ENCODE data around the gene FMO5.
"Not testable (repeated sequence)": the region's sequence is repeated elsewhere in the genome, so short reads cannot be mapped to it uniquely, and the experiment has no call there.

Gene FMO5

GRCh38 chr1:147225193-147225730, at the start of gene FMO5:
Gene FMO5, minus strand, starts transcription at chr1:147225339. Its CDS starts 310 bp downstream, at chr1:147225029.
- peak; percentile 41 for DNase-seq (ENCODE audit: low read depth)

DNA sequence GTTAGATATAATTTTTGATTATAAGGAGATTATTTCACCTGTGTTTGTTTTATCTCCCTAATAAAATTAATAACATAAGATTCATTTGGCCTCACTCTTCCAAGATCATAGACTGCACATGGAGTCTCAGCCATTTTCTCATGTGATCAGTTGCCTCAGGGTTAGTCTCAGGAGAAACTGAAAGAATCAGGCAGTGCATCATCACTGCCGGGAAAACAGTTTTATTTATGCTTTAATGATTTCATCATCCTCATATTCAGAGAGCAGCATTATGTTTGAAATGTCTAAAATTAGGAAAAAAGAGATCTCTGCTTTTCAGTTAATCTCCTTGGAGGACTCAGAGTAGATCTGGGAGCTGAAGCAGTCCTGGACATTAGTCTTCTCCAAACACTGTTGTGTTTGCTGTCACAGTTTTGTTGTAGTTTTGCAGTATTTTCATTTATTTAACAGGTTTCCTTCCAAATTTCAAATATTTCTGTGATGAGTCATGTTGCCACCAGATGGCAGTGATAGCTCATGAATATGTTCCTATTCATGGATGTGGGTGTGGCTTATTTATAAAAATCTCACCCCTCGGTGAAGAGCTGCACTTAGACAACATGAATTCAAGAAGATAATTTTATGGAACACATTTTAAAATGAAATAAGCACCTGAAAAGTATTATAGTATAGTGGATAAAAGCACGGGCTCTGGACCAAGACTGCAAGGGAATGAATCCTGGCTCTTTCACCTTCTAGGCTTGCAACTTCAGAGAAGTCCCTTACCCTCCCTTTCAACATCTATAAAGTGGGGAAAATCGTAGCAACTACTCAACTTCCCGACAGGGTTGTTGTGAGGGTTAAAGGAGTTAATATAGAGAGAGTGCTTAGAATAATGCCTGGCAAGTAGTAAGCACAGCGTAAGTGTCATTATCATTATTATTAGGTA, 48.5 kb upstream of the FMO5 start:
- DNase-seq (ENCODE audit: low read depth) = peak; percentile 82

DNA sequence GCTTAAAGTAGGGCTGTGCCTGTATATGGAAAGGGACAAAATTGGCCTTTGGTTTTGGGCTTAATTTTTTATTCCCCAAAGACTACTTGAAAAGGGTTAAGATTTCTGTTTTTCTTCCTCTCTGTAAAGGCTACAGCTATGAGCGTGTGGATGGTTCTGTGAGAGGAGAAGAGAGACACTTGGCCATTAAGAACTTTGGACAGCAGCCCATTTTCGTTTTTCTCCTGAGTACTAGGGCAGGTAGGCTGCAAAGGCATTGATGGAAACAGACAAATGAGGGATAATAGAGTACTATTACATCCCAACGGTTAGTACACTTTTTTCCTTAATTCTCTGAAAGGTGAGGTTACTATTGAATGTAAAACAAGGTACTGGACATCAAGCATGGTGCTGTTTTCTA, 46.9 kb upstream of the FMO5 start:
- no peak for DNase-seq (ENCODE audit: low read depth)

GRCh38 chr1:147270721-147271120, 45.6 kb upstream of the FMO5 start:
- no peak for DNase-seq (ENCODE audit: low read depth)

DNA sequence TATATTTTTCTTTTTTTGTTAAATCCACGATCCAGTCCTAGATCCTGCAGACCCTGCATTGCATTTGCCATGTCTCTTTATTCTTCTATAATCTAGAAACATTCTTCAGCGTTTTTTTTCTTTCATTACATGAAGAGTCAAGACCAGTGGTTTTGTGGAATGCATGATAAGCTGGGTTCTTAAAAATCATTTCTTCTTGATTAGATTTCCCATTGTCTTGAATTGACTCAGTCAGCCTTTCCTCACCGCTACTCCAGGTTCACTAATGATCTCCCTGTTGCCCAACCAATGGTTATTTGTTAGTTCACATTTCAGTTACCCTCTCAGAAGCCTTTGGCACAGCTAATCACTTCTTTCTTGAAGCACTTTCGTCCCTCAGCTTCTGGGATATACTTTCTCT, 42.6 kb upstream of the FMO5 start:
- DNase-seq (ENCODE audit: low read depth) = no peak

DNA sequence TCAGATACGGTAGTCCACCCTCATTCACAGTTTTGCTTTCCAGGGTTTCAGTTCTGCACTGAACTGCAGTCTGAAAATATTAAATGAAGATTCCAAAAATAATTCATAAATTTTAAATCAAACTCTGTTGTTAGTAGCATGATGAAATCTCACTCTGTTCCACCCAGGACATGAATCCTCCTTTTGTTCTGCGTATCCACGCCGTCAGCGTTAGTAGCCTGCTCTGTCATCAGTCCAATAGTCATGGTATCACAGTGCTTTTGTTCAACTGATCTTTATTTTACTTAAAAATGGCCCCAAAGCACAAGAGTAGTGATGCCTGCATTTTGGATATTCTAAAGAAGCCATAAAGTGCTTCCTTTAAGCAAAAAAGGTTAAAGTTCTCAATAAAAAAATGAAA, 41.2 kb upstream of the FMO5 start:
- no peak for DNase-seq (ENCODE audit: low read depth)

DNA sequence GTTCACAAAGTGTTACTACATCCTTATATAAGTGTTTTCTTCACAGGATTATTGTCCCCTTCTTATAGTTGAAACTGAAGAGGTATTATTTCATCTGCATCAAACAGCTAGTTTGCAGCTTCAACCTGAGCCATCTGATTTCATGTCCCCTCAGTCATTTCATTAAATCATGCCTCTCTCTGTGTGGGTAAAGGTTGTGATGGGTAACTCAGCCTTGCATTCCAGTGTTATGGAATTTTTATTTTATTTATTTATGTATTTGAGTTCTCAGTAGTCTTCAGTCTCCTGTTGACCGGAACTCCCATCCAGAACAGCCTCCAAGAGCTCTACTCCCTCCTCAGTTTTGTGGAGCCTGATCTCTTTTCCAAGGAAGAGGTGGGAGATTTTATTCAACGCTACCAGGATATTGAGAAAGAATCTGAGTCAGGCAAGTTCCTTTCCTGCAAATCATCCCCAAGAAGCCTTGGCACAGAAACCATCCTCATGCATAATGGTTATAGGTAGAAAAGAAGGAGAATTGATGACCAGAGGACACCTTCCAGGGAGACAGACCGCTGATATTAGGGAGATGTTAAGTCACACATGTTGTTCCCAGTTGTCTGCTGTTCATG, 39.1 kb upstream of the FMO5 start:
- DNase-seq (ENCODE audit: low read depth) = no peak

GRCh38 chr1:147260956-147261355, 35.8 kb upstream of the FMO5 start:
- DNase-seq (ENCODE audit: low read depth) = no peak

DNA sequence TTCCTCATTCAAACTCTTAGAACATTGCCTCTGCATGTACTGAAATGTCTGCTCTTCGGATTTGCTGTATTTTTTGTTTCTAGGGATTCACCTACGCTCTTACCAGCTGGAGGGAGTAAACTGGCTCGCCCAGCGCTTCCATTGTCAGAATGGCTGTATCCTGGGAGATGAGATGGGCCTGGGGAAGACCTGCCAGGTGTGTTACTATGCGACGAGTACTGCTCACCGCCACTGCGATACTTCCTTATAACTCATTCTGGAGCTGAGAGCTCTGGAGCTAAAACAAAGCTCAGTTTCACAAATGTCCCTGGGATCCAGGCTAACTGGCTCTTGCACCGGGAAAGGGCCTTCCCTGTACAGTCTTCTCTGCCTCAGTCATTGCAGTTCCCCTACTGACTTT, 27.4 kb upstream of the FMO5 start:
- no peak for DNase-seq (ENCODE audit: low read depth)

- no peak for DNase-seq (ENCODE audit: low read depth)
Measured at GRCh38 chr1:147247656-147248238, 22.6 kb upstream of the FMO5 start.

DNA sequence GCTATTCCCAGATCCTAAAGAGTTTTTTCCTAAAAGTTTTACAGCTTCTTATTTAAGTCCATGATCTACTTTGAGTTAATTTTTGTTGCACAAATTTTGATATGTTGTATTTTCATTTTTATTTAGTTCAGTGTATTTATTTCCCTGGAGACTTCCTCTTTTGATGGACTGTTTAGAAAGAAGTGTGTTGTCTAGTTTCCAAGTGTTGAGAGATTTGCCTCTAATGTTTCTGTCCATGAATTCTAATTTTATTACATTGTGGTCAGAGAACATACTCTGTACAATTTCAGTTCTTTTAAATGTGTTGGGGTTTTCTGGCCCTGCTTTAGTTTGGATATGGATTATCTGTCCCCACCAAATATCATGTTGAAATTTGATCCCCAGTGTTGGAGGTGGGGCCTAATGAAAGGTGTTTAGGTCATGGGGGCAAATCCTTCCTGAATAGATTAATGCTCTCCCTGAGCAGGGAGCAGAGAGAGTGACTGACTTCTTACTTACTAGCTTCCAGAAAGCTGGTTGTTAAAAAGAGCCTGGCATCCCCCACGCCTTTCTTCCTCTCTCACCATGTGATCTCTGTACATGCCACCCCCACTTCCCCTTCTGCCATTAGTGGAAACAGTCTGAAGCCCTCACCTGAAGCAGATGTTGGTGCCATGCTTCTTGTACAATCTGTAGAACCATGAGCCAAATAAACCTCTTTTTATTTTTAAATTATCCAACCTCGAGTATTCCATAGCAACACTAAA, 21.9 kb upstream of the FMO5 start:
- DNase-seq (ENCODE audit: low read depth) = no peak

DNA sequence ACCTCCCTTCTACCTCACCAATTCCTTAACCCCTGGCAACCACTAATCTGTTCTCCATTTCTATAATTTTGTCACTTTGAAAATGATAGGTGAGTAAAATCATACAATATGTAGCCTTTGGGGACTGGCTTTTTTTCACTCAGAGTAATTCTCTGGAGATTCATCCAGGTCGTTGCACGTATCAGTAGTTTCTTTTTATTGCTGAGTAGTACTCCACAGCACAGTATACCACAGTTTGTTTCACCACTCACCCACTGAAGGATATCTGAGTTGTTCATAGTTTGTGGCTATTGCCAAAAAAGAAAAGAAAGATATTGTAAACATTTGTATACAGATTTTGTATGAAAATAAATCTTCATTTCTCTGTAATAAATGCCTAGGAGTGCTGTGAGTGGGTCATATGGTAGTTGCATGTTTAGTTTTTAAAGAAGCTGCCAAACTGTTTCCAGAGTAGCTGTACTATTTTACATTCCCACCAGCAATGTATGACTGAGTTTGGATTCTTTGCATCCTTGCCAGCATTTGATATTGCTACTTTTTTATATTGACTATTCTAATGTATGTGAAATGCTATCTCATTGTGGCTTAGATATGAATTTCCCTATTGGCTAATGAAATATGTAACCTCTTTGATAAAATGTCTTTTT, 21.0 kb upstream of the FMO5 start:
- DNase-seq (ENCODE audit: low read depth) = no peak

DNA sequence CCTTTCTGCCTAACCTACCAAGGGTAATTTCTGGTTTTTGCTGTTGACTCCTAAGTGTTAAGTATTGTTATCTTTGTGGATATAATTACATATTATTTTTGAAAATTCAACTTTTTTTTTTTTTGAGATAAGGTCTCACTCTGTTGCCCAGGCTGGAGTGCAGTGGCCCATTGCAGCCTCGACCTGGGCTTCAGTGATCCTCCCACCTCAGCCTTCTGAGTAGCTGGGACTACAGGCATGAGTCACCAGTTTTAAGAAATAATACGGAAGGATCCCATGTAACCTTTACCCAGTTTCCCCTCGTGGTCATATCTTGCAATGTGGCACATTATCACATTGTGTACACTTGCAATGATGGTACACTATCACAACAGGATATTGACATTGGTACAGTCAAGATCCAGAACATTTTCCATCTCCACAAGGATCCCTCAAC, 20.5 kb upstream of the FMO5 start:
- DNase-seq (ENCODE audit: low read depth) = no peak

GRCh38 chr1:147245129-147245528, 20.0 kb upstream of the FMO5 start:
- no peak for DNase-seq (ENCODE audit: low read depth)

DNA sequence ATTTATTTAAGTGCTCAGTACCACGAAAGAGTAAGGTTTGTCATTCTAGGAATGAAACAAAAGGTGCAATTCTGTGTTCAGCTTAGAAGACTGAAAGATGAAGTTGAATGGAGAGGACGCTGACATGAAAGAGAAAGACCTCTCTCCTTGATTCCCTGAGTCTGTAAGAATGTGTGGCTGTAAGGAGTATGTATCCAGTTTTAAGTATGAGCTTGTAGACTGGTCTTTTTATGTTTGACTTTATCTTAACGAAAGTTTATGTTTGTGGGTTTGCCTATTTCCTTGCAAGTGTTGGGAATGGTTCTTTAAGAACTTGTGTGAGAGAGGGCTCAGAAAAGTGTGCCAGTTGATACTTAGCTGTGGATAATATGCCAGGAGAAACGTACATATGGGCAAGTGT, 18.7 kb upstream of the FMO5 start:
- DNase-seq (ENCODE audit: low read depth) = no peak

GRCh38 chr1:147243228-147243685, 18.1 kb upstream of the FMO5 start:
- DNase-seq (ENCODE audit: low read depth) = peak; percentile 22

DNA sequence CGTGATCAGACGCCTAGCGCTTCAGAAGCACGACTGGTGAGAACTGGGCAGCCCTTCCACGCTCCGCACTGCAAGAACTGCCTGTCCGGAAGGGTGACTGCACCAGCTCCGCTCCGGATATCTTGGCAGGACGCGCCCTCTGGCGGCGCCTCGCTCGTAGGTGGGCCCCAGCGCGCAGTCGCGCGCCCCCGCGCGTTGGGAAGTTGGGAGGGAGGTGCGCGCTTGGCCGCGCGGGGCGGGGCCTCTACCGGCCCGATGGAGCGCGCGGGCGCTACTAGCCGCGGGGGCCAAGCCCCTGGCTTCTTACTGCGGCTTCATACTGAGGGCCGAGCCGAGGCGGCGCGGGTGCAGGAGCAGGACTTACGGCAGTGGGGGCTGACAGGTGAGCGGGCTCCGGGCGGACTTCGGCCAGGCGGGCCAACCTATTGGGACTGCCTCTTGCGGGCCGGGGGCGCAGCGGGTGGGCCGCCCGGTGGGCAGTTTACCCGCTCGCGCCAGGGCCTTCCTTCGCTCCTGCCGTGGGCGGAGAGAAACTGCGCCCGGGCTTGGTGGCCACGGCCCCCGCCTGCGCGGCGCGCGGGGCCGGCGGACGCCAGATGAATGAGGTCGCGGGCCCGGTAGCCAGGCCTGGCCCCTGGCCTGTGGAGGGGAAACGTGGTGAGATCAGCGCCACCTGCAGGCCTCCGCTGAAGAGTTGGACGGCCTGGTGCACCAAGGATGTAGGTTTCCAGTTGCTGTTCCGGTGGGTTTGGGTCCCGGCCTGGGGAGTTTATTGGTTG, 17.5 kb upstream of the FMO5 start, which contains the start of gene CHD1L:
CHD1L (plus strand) TSS at position 236 of the 779 bp plus-strand sequence; CDS start at position 256, 20 bp downstream.
- DNase-seq (ENCODE audit: low read depth) = peak; percentile 93

GRCh38 chr1:147241934-147242448, 16.9 kb upstream of the FMO5 start:
- no peak for DNase-seq (ENCODE audit: low read depth)

- DNase-seq (ENCODE audit: low read depth) = not testable (repeated sequence)
Measured at GRCh38 chr1:147240131-147240721, 15.1 kb upstream of the FMO5 start.
